ENCODE results near the gene MLLT10.
A peak's percentile ranks its signal among the peaks of the same experiment; 100 is the strongest.

MLLT10 gene

DNA sequence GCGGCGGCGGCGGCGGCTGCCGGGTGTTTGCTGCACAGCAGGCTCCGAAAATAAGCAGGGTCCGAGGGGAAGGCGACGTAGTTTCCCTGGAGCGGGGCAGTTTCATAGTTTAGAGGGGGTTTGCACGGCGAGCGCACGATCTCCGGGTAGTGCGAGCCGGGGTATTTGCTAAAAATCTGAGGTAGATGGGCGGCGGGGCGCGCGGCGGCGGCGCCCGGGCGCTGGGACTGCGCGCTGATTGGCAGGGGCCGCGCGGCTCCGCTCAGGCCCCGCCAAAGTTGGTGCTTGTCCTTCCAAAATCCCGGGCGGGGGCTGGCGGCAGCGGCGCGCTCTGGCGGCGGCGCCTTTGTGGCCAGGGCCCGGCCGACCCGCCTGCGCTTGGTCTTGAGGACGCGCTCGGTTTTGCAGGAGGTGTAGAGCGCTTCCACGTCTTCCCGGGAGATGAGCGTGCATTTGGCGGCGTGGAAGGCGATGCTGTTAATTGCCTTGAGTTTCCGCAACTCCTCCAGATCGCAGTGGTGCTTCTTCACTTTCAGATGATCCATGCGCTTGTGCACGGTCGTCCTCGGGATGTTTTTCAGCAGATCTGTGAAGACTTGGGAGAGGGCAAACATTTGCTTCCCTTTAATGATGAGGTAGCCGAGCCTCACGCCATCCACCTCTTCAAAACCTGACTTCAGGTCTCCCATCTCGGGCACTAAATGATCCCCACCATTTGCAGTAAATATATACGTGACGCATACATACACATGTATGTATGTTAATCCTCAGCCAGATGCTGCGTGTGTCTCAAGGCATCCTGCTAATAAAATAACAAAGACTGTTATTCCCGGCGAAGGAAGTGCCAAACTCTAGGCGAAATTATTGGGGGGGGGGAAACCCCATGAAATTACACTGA, 16.6 kb upstream of the MLLT10 start:
- no peak for DNase-seq

- no peak for DNase-seq
These were observed 15.8 kb upstream of the MLLT10 start for GRCh38 chr10:21518149-21518640.

DNA sequence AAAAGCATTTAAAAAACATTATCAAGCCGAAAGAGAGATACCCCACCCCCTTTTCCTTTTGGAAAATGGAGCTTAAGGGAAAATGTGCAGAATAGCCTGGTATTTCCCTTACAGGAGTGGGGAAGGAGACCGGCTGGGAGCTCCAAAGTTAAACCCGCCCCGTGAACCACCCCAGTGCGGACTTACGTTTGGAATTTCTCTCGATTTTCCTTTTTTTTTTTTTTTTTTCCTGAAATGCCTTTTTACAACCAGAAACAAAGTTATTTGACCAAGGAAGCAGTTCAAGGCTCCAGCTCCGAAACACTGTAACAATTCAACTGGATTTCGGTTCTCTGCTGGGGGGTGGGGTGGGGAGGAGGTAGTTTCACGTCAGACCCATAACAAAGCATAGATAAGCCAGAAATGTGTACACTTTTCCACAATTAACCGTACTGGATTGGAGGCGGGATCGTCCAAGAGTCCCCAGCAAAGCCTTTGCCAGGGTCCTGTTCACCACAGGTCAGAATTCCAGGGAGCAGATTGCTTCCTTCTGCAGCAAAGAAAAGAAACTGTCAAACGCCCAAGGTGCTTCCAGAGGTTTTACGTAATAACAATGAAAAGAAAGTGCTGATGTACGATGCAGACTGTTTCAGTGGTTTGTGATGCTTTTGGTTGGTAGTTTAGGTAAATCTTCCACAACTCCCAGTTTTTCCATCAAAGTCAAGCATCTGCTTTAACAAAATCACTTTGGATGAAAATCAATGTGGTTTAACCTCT, 15.2 kb upstream of the MLLT10 start:
- DNase-seq = no peak

- no peak for DNase-seq
These were observed 14.6 kb upstream of the MLLT10 start for GRCh38 chr10:21519397-21519933.

DNA sequence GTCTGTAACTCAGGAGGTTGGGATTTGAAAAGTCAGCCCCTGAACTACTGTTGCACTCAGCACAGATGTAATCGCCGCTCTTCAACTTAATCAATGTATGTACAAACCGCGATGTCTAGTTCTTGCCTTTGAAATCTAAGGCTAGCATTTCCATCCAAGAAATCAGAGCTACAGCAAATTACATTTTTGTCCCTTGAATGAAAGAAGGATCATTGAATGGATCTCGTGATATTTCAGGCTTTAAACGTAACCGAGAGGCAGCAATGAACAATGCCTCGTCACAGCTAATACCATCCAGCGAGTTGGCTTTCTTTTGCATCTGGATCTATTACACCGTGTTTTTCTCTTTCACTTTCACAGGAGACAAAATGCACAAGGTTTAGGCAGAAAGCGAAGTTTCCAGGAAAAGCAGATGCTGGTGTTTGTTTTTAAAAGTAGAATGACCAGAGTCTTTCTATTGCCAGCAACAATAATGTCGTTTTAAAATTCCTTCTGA, 14.0 kb upstream of the MLLT10 start:
- no peak for DNase-seq

DNA sequence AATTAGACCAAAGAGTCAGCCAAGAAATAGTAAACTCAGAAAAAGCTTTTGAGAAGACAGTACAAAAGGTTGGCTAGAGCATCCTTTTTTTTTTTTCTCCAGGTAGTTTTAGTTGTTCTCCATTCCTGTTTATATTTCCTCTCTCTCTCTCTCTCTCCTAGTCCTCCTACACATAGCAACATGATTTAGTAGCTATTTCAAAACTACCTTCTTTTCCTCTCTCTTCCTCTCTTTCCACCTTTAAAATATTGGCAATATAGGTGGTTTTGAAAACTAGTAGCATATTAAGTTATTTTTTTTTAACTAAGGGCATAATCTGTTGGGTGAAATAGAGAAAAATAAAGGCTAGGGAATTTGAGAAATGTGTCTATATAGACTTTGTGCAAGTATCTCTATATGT, 13.5 kb upstream of the MLLT10 start:
- no peak for DNase-seq

DNA sequence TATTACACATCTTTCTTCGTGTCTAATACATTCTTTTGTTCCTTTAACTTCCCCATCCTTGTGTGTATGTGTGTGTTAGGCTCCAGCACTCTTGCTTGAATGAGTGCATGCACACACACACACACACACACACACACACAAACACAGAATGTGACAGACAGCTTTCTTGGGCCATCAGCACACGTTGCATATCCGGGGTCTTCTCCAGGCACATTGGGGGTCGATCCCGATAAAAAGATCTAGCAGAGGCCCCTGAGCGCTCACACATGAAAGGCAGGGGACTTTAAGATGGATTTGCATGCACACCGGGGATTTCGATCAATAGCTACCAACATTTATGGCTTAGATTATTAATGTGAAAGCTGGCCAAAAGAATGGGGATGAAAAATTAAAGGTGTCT, 13.1 kb upstream of the MLLT10 start:
- DNase-seq = no peak

DNA sequence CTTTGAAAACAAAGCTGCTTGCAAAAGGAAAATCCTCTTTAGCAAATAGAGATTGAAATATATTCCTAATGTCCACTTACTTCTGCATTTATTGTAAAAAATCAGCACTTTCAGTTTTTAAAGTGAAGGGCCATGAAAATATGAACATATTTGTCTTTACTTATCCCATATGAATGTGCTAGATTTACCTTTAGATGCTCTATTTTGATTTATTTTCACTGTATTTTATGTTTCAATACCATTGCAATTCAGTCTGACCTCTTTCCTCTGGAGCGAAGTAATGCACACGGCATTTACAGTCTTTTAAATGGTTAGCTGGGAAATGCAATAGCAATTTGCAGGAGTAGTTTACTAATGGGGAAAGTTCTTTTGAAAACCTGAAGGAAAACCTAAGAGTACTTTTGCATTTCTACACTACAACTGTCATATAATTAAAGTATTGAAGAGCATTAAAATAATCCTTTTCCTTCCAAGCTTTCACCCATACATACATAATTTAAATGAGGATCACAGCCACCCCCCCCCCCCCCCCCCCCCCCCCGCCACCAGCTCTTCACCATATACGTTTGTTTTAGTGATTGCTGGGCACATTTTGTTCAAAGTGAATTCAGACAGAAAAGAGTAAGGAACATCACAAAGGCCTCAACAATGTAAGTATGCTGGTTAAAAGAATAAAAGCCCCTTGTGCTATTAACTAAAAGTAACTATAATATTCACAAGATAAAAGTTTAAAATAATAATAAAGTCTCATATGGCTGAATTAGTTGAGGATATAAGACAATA, 12.1 kb upstream of the MLLT10 start:
- no peak for DNase-seq

DNA sequence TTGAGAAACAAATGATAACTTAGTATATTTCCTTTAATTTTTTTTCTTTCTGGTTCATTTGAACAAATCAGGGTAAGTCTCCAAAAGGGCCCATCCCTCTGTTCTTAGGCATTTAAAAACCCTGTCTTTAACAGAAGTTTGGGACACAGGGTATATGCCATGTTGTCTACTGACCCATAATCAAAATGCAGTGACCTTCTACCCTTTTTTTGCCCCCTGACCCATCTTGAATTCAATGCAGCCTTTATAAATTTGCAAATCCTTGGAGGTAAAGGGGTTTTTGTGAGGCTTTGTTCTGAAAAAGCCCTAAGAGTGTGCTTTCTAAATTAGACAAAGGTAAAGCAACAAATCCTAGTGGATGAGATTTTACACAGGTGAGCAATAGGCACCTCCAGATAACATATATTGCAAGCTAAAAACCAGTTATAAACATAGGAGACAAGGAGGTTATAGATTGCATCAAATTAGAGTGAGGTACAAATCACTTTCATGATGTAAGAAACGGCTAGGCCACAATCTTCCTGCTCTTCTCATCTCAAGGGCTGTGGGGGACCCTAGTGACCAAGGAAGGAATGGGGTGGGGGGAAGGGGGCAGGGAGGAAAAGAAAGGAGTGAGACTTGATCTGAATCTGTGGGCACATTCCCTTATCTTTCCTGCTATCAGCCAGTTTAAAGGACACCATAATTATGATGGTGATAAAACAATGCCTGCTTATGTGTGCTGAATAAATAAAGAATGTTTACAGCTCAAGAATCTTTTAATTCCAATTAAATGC, 11.2 kb upstream of the MLLT10 start:
- no peak for DNase-seq

GRCh38 chr10:21523557-21524008, 10.4 kb upstream of the MLLT10 start:
- no peak for DNase-seq

GRCh38 chr10:21524131-21524525, 9.9 kb upstream of the MLLT10 start:
- DNase-seq = no peak

DNA sequence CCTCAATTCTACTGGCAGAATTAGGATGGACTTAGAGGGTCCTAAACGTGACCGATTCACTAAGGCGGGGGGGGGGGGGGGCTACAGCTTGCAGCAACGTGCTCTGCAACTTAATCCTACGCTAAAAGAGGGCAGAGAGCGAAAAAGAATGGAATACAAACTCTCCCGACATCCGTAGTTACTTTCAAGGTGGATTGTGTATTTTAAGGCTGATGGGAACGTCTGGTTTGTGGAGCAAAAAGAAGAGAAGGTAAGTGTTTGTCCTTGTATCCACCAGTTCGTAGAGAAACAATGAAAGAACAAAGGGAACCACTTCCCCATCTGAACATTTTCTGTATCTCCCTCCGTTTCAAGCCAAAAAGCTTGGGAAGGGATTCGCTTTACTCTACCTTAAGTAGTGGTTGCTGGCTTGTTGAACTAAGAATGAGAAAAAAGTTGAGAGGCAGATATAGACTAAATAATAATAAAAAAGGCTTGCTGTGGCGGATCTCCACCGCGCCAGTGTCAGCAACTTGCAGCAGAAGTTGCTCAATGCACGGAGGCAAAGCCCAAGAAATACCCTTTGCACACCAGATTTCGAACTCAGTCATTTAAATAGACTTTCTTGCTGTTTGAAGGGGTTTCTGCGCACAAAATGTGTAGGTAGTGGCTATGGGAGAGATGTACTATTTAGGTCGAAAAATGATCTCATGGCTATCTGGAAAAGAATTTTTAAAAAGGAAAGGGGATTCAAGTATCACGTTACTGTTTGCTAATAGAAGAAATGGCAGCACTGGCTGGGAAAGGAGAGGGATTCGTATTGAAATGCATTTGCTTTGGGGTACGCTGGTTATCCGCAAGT, 9.3 kb upstream of the MLLT10 start:
- DNase-seq = no peak

GRCh38 chr10:21525367-21526187, 8.5 kb upstream of the MLLT10 start, which contains the start of gene SKIDA1:
TSS of gene SKIDA1 (minus strand) at chr10:21525682. CDS start at chr10:21517822, 7,860 bp downstream.
- DNase-seq = peak; percentile 86

- DNase-seq = peak; percentile 86
These were observed 7.7 kb upstream of the MLLT10 start for GRCh38 chr10:21526188-21526859.

DNA sequence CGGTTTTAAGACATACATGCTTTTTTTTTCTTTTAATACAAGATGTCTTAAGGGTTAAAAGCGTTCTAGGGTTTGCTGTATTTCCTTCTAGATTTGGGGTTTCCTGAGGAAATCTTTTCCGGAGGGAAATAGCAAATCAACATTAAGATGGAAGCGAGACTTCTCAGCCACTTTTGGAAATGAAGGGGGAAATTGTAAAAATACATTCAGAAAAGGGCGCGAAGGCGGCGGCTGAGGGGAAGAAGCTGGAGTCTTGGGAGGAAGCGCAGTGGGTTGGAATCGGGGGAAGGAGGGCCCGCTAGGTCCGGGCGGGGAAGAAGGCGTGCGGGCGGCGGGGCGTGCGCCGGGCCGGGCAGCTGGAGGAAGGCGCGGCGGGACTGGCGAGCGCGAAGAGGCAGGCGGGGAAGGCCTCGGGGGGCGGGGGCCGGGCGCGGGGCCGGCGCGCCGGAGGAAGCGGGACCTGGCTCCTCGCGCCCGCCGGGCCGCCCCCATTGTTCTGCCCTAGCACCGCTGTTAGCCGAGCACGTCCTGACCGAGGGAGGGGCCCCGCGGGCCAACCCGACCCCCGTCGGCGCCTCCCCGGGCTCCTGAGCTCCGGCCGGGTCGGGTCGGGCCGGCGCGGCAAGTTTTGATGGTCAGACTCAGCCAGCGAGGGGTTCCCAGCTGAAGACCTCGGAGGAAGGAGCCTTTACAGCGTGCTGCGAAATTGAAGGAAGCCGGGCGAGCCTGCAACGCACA, 7.0 kb upstream of the MLLT10 start:
- DNase-seq = peak; percentile 56

DNA sequence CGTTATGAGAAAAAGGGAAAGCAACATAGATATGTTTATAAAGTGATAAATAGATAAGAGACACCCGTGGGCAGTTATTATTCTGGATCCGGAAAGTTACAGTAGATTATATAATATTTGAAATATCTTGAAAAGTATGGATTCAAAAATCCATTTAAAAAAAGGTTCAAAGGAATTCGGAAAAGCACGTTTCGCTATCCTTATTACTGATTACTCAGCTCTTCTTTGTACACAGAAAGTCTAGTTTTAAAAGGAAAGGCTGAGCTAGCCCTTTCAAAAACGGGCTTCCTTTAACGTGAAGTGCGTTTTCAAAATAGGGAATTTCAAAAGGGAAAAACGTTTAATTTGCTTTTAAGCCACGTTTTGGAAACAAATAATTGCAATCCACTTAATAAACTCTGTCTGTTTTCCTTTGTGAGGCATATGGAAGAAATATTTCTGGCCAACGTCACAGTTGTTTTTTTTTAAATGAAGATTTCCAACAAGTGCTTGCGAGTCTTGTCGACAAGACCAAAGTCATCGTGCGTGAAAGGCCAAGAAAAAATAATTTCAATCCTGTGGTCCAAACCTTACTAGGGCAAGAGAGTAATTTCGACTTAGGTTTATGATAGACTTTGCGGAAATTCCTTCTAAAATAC, 6.3 kb upstream of the MLLT10 start:
- DNase-seq = no peak

GRCh38 chr10:21528236-21529031, 5.6 kb upstream of the MLLT10 start:
- DNase-seq = no peak

Data from NCI-H510A (cell line).